Psoas muscle (tissue), 8 donors: ENCODE measurements around the gene TIMM13. TPM values are rescaled to one million over a fixed set of nuclear protein-coding genes. Genes with fewer than 3 reads are reported as not detected.

Experiments
- ATAC-seq, 4 donors: fragments of 200-7000 bp; cut with Tn5 transposase; one replicate each; pipeline ENCODE4 v1.9.1; 2020; ENCODE audit warnings: moderate library complexity in 3 of 4, mild to moderate bottlenecking in 2 of 4
- DNase-seq, 2 donors: peaks; one replicate each; pipeline ENCODE4 v3.0.0-alpha.2; 2020
- H3K27ac ChIP-seq: fragments of 200-600 bp; one replicate; pipeline ENCODE4 v1.8.0; 2022
- H3K27me3 ChIP-seq, 3 donors: fragments of 200-600 bp in 1 of 3; one replicate each; pipeline versions ENCODE4 v1.6.1 to v1.8.0; 2013 to 2022; ENCODE audit warnings: low read length in 2 of 3, mild to moderate bottlenecking in 2 of 3, moderate library complexity in 1 of 3; ENCODE audit not compliant: insufficient read depth in 3 of 3
- H3K36me3 ChIP-seq, 2 donors: fragments of 200-600 bp in 1 of 2; one replicate each; pipeline versions ENCODE4 v1.6.1 to v1.8.0; 2013 to 2022; ENCODE audit warnings: low read depth in 1 of 2, mild to moderate bottlenecking in 1 of 2, moderate library complexity in 1 of 2; ENCODE audit not compliant: insufficient read depth in 1 of 2
- H3K4me1 ChIP-seq: fragments of 200-600 bp; one replicate; pipeline ENCODE4 v1.8.0; 2022
- H3K4me3 ChIP-seq: fragments of 200-600 bp; one replicate; pipeline ENCODE4 v1.8.0; 2022; ENCODE audit warnings: mild to moderate bottlenecking
- H3K9me3 ChIP-seq: fragments of 200-600 bp; one replicate; pipeline ENCODE4 v1.8.0; 2022
- WGBS, 3 donors: extraction: QIAGEN DNeasy Blood & Tissue Kit; methylation state at CpG; one replicate each; pipeline versions ENCODE4 v1.1.6 to v1.1.7; 2013; 5-methylcytosine and 5-hydroxymethylcytosine counted together
- intact Hi-C, 2 donors: fragments of 100-400 bp; cut with DNase I; formaldehyde crosslinking; loops; one replicate each; pipeline versions ENCODE4 v1.11.0 to v1.14.2; 2022
- long read RNA-seq, 2 donors: library from polyadenylated mRNA; unstranded; transcript quantifications; one replicate each; pipeline ENCODE4 v2.0.0, GENCODE V29; 2021
- polyA plus RNA-seq, 3 donors: library from polyadenylated mRNA; stranded (reverse); fragments of 200-250 nt; gene quantifications; one replicate each; pipeline ENCODE4 v1.2.3, GENCODE V29; 2013
- total RNA-seq, 4 donors: library from RNA; stranded (reverse); fragmentation: NEBNext Ultra II Directional in 2 of 4; extraction: Animal tissue kit (Norgen Biotek cat#: 25700) in 2 of 4; gene quantifications; one replicate each; pipeline versions ENCODE4 v1.2.1 to v1.2.4, GENCODE V29; 2021 to 2023
- TF ChIP-seq, protein P1 (sequence below): fragments of 200-600 bp; IDR thresholded peaks from one replicate; pipeline ENCODE4 v1.8.0; 2022; ENCODE audit warnings: antibody characterized with exemption
- donor health status: healthy with polysubstance abuse.
- donor health status: DM: no; HTN: no; CAD: no; lungs with moderate emphysema.
- donor health status: Bipolar disorder and iron deficiency.
- donor health status: healthy.
- donor health status: DM: yes; HTN: yes; CAD: no.
- donor health status: DM: no; HTN: no; CAD: no.
- donor health status: DM: no; HTN: no; CAD: no.
- donor health status: DM: yes; HTN: yes; CAD: no.

Gene TIMM13
- total RNA-seq (100 to 1,000 TPM in 1 of 4 donors, 10 to 100 TPM in 3; 70.3 to 110 (median 92.2) TPM), polyA plus RNA-seq (100 to 1,000 TPM in 2 of 3 donors, 10 to 100 TPM in 1; 83.6 to 254 (median 138) TPM)
- long read RNA-seq, donor 1, transcript TIMM13-201 (3 exons, 1,973 nt) = major isoform, 64 of 69 reads
- long read RNA-seq, donor 1, partial matches to known transcripts = 3 of 69 reads
- long read RNA-seq, donor 1, other reads (novel, unspliced or antisense) = 2 of 69 reads
- long read RNA-seq, donor 2, transcript TIMM13-201 (3 exons, 1,973 nt) = major isoform, 120 of 124 reads
- long read RNA-seq, donor 2, partial matches to known transcripts = 3 of 124 reads
- long read RNA-seq, donor 2, other reads (novel, unspliced or antisense) = 1 of 124 reads

DNA sequence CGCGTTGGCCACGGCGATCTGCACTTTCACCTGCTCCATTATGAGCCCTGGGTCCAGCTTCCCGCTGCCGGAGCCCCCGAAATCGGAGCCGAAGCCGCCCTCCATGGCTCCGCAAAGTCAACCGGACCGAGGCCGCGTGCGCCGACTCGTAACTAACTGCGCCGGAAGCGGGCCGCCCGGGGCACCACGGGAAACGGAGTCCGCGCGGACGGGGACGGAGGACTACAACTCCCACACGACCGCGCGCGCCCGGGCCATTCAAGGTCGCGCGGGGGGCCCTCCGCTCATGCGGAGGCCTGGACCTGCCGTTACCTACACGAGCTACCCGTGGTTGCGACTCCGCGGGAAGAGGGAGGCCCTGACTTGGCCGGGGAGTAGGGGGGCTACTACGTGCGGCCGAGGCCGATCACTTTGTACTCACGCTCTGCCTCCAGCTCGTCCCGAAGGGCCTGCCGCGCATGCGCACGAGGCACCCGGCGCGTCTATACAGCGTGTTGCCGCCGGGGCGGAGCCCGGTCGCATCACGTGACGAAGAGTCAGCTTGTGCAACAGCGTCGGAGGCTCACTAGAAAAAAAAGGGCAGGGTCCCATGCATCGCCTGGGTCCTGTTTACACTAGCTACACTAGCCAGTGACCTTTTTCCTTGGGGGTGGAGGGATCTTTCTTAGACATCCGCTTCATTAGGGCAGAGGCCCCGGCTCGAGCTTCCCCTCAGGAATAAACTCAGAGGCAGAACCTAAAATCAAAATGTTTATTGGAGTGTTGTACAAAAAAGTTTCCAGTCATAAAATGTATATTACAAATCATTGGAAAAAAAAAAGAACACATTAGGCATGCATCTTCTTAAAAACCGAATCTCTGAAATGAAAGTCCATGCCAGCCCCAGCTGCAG, at the start of gene TIMM13:
Gene TIMM13, minus strand, starts transcription at position 158 of the 892 bp plus-strand sequence. Its CDS starts 53 bp downstream, at position 105.
- intact Hi-C loops = no loop called here
- peak within 1 kb of the TSS; percentile 96 for H3K27ac ChIP-seq
- peaks cover 0 to 33% of the 10 kb centered on the region in 2 donors for H3K36me3 ChIP-seq
- no peaks in the 10 kb centered on the region for H3K27me3 ChIP-seq
- ATAC-seq (peak; percentile 90 to 94 (median 92)), DNase-seq (peak; percentile 97 to 99)
- WGBS, 3 donors = 0 to 1% (median 0%) methylated on average over 63 to 77 of the region's 77 CpGs
- TF ChIP-seq, protein P1, sequence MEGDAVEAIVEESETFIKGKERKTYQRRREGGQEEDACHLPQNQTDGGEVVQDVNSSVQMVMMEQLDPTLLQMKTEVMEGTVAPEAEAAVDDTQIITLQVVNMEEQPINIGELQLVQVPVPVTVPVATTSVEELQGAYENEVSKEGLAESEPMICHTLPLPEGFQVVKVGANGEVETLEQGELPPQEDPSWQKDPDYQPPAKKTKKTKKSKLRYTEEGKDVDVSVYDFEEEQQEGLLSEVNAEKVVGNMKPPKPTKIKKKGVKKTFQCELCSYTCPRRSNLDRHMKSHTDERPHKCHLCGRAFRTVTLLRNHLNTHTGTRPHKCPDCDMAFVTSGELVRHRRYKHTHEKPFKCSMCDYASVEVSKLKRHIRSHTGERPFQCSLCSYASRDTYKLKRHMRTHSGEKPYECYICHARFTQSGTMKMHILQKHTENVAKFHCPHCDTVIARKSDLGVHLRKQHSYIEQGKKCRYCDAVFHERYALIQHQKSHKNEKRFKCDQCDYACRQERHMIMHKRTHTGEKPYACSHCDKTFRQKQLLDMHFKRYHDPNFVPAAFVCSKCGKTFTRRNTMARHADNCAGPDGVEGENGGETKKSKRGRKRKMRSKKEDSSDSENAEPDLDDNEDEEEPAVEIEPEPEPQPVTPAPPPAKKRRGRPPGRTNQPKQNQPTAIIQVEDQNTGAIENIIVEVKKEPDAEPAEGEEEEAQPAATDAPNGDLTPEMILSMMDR = no peak
- peaks cover 32% of the 10 kb centered on the region for H3K4me1 ChIP-seq
- peak within 1 kb of the TSS; percentile 98 for H3K4me3 ChIP-seq
- H3K9me3 ChIP-seq = no peaks in the 10 kb centered on the region

DNA sequence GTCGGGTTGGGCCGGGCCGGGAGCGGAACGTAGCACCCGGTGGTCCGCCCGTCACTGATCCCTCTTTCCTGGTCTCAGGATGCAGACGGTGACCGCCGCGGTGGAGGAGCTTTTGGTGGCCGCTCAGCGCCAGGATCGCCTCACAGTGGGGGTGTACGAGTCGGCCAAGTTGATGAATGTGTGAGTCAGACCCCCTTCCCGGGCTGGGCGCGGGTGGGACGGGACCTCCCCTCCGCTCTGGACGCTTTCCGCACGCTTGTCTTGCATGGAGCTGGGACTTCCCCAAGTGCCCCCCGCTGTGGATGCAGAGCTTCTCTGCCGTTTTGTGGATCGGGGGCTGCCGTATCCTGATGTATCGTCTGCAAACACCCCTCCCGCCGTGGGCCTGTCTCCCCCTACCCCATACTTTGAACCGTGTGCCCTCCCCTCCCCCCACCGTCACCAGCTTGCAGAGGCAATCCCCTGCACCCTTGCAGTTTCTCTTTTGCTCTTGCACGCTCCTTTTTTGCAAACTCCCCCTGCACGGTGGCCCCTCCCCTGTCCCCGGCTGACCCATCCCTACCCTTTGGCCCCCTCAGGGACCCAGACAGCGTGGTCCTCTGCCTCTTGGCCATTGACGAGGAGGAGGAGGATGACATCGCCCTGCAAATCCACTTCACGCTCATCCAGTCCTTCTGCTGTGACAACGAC, 49.2 kb upstream of the TIMM13 start:
- Histone ChIP-seq H3K36me3 (no peaks in the 10 kb centered on the region), H3K4me1 (peaks cover 24% of the 10 kb centered on the region), H3K9me3 (no peaks in the 10 kb centered on the region), H3K27ac (peak overlapping the region; percentile 84), H3K27me3 (no peaks in the 10 kb centered on the region), H3K4me3 (peak overlapping the region; percentile 81)
- TF ChIP-seq, protein P1 = no peak
- ATAC-seq (peak in 2 of 4 donors; percentile 0), DNase-seq (peak; percentile 61 to 66)
- intact Hi-C loops = loop anchor here in 1 of 2 donors (2.0 to 5.0 kb wide), 3 partner anchors 18 to 134 kb away; no protein-coding TSS in a partner anchor
- WGBS, 3 donors = 0 to 1% (median 0%) methylated on average over 35 to 42 of the region's 42 CpGs

DNA sequence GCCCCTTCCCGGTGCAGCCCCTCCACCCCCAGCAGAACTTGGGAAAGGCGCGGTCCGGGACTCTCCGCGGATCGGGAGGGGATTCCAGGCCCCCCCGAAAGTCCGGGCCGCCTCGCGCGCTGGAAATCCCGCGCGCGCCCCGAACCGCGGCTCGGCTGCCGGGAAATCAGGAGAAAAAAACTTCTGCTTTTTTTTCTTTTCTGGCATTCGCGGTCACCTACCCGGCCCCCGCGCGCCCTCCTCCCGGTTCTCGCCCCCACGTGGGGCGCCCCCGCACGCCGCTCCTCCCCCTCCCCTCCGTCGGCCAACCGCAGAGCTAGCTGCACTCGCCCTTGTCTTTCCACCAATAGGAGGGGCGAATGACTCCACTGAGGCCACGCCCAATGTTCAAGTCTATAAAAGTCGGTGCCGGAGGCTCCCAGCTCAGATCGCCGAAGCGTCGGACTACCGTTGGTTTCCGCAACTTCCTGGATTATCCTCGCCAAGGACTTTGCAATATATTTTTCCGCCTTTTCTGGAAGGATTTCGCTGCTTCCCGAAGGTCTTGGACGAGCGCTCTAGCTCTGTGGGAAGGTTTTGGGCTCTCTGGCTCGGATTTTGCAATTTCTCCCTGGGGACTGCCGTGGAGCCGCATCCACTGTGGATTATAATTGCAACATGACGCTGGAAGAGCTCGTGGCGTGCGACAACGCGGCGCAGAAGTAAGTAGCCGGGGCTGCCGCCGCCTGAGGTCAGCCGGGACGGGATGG, 48.5 kb upstream of the TIMM13 start, which contains the start of gene GADD45B:
Gene GADD45B, plus strand, starts transcription at position 426 of the 749 bp plus-strand sequence. Its CDS starts 232 bp downstream, at position 658.
- no peaks in the 10 kb centered on the region for H3K27me3 ChIP-seq
- H3K27ac ChIP-seq = peak within 1 kb of the TSS; percentile 84
- no peaks in the 10 kb centered on the region for H3K36me3 ChIP-seq
- DNase-seq (peak; percentile 97 to 98), ATAC-seq (peak; percentile 76 to 85 (median 82))
- intact Hi-C loops = loop anchor here in 1 of 2 donors (2.0 to 5.0 kb wide), 4 partner anchors 19 to 135 kb away; no protein-coding TSS in a partner anchor
- TF ChIP-seq, protein P1 = no peak
- peak within 1 kb of the TSS; percentile 81 for H3K4me3 ChIP-seq
- H3K4me1 ChIP-seq = peaks cover 24% of the 10 kb centered on the region
- H3K9me3 ChIP-seq = no peaks in the 10 kb centered on the region
- 0 to 1% (median 1%) methylated on average over 48 to 70 of the region's 70 CpGs for WGBS, 3 donors
